Measurements from ENCODE around the gene SEPTIN1. TPM values are rescaled to one million over a fixed set of nuclear protein-coding genes. Genes with fewer than 3 reads are reported as not detected.
A peak's percentile ranks its signal among the peaks of the same experiment; 100 is the strongest.

Gene SEPTIN1
- total RNA-seq = not detected in 2 replicates

GRCh38 chr16:30382111-30382881 lies at the start of gene SEPTIN1:
Gene SEPTIN1 (minus strand): TSS chr16:30382561. CDS start chr16:30382542, 19 bp downstream.
- no peak for DNase-seq

GRCh38 chr16:30430428-30430970 lies 48.1 kb upstream of the SEPTIN1 start:
- no peak for DNase-seq

- peak; percentile 99 for DNase-seq
These were observed 47.5 kb upstream of the SEPTIN1 start, which contains the start of gene DCTPP1 for GRCh38 chr16:30429678-30430427. Gene DCTPP1 (minus strand): TSS chr16:30430030. CDS start chr16:30429980, 50 bp downstream.

DNA sequence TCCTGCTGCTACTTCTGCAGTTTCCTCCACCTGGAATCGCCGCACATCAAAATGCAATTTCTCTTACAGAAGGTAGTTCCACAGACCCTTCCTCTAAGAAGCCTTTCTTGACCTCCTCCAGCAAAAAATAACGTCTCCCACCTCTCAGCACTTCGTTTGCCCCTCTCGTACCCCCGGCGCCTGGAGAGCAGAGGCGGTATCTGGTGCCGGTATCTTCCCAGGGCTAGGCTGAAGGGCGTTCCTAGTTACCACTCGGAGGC lies 47.0 kb upstream of the SEPTIN1 start:
- no peak for DNase-seq

DNA sequence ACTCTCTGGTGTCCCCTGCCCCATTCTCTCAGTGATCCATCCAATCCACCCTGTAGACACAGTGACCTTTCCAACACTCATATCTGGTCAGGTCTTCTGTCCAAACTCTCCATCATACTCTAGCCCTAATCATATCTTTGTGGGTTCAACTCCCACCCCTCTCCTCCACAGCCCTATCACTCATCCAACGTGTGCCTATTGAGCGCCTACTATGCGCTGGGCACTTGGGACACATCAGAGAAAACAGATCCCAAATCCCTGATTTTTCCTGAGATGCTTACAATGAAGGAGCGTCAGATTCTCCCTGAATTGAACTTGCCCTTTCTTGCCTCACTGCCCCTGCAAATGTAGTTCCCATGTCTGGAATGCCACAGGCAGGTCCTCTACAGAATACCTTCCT lies 45.7 kb upstream of the SEPTIN1 start:
- no peak for DNase-seq

DNA sequence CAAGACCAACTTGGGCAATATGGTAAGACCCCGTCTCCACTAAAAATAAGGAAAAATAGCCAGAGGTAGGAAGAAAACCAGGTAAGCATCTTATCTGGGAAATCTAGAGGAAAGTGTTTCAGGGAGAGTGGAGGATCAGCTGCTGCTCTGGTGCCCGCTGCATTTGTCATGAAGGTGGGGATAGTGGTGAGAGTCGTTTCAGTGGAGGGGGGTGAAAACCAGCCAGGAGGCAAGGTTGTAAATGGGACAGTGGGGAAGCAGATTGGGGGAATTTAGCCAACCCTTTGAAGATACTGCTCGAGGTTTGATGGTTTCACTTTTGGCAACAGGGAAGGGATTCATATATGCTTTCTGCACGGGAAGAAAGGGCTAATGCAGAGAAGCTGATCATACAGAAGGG lies 38.6 kb upstream of the SEPTIN1 start:
- no peak for DNase-seq

DNA sequence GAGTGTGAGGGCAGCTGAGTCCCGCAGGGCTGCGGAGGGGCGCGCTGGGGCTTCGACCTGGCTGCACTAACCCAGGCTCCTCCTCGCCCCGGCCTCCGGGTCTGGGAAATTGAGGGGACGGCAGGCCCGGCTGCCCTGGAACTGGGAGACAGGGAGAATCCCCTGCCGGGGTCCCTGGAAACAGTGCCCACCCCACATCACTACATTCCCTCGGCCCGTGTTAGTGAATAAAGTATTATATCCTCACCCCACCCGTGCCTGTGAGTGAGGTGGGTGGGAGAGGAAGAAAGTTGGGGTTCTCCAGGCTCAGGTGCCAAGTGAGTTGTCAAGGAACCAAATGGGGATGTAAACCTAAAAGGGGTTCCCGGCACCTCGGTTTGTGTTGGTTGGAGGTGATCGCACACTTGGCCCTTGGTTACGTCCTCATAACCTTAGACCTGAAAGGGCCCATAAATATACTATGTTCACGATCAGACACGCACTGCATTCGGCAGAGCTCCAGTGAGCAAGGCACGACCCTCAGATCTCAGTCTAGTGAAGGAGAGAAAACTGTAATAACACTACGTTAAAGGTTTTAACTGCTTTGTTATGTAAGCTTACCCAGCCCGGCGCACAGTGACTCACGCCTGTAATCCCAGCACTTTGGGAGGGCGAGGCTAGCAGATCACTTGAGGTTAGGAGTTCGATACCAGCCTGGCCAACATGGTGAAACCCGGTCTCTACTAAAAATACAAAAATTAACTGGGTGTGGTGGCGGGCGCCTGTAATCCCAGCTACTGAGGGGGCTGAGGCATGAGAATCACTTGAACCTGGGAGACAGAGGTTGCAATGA lies 36.2 kb upstream of the SEPTIN1 start:
- DNase-seq = no peak

DNA sequence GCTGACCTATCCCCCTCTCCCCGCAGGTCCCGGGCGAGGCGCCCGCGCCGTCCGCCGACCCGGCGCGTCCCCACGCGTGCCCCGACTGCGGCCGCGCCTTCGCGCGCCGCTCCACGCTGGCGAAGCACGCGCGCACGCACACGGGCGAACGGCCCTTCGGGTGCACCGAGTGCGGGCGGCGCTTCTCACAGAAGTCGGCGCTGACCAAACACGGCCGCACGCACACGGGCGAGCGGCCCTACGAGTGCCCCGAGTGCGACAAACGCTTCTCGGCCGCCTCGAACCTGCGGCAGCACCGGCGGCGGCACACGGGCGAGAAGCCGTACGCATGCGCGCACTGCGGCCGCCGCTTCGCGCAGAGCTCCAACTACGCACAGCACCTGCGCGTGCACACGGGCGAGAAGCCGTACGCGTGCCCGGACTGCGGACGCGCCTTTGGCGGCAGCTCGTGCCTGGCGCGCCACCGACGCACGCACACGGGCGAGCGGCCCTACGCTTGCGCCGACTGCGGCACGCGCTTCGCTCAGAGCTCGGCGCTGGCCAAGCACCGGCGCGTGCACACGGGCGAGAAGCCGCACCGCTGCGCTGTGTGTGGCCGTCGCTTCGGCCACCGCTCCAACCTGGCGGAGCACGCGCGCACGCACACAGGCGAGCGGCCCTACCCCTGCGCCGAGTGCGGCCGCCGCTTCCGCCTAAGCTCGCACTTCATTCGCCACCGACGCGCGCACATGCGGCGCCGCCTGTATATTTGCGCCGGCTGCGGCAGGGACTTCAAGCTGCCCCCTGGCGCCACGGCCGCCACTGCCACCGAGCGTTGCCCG lies 35.4 kb upstream of the SEPTIN1 start:
- peak; percentile 98 for DNase-seq

- DNase-seq = no peak
These were observed 34.5 kb upstream of the SEPTIN1 start for GRCh38 chr16:30416624-30417528.

DNA sequence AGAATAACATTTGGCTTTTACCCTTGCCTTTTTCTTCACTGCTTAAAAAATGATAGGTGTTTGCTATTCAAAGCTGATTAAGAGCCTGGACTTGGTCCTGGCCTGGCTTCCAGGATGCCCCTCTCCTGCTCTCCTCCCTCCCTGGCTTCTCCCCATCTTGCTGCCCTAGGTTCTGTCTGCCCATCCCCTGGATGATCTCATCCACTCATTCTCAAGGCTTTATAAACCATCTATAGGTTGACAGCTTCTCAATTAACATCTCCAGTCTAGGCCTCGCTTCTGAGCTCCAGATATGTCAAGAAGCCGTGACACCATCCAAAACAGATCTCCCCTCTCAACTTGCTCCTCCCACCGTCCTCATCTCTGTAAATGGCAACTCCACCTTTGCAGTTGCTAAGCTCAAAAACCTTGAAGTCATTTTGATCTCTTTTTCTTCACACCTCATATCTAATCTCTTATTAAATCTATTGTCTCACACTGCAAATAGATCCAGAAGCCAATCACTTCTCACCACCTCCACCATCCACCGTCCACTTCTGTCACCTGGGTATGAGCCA lies 33.8 kb upstream of the SEPTIN1 start:
- DNase-seq = no peak

DNA sequence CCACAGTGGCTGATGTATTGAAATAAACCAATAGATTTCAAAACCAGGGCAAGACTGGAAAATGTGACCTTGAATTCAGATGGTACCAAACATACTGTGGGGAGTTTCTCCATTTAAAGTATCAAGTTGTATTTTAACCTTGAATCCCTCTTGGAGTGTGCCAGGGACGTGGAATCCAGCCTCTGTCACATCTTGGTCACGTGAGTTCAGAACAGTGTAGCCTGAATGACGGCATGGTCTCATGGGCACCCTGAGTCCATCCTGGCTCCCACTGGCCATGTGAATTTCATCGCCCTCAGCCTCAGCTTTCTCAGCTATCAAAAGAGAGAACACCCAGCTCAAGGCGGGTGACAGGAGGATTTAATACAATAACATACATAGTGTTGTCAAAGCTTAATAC lies 31.8 kb upstream of the SEPTIN1 start:
- no peak for DNase-seq

DNA sequence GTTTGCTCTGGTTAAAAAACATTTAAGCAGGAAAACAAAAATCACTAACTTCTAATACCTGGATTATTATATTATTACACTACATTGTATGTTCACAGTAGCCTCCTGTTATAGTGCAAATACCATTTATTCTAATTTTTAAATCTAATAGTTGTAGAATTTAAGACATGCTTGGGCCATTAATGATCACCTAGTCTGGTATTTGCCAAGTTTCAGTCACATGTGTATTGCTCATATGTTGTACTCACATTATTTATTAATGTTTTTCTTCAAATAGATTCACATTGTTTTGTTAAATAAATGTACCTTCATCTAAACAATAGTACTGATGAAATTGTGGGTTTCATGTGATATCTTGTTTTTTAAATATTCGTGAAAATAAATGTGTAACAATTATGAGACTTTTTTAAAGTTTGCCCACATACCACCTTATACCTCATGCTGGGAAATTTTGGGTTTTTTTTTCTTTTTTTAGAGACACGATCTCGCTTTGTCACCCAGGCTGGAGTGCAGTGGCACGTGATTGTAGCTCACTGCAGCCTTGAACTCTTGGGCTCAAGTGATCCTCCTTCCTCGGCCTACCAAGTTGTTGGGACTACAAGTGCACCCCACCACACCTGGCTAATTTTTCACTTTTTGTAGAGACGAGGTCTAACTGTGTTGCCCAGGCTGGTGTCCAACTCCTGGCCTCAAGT lies 30.9 kb upstream of the SEPTIN1 start:
- no peak for DNase-seq

GRCh38 chr16:30409125-30410060 lies 27.0 kb upstream of the SEPTIN1 start:
- peak; percentile 94 for DNase-seq

GRCh38 chr16:30407804-30408534 lies 25.6 kb upstream of the SEPTIN1 start:
- DNase-seq = no peak

GRCh38 chr16:30407102-30407803 lies 24.9 kb upstream of the SEPTIN1 start, which contains the start of gene ZNF771:
Gene ZNF771 (plus strand): TSS chr16:30407606. CDS start chr16:30408054, 448 bp downstream.
- peak; percentile 84 for DNase-seq

DNA sequence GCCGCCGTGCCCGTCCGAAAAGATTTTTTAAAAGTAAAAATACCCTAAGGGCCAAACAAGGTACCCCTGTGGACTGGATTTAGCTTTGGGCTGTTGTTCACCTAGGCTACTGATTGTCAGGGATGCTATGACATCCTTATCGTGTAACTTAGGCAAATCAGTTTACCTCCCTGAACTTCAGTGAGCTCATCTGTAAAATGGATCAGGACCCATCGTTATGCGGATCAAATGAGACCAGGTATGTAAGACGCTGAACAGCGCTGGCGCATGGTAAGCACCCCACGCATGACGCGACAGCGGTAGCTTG lies 24.4 kb upstream of the SEPTIN1 start:
- DNase-seq = no peak

- no peak for DNase-seq
These were observed 19.5 kb upstream of the SEPTIN1 start for GRCh38 chr16:30401768-30402425.
